Measurements from ENCODE around the gene MPDU1.
A peak's percentile ranks its signal among the peaks of the same experiment; 100 is the strongest.
"Not testable (repeated sequence)": the region's sequence is repeated elsewhere in the genome, so short reads cannot be mapped to it uniquely, and the experiment has no call there.

Gene MPDU1

DNA sequence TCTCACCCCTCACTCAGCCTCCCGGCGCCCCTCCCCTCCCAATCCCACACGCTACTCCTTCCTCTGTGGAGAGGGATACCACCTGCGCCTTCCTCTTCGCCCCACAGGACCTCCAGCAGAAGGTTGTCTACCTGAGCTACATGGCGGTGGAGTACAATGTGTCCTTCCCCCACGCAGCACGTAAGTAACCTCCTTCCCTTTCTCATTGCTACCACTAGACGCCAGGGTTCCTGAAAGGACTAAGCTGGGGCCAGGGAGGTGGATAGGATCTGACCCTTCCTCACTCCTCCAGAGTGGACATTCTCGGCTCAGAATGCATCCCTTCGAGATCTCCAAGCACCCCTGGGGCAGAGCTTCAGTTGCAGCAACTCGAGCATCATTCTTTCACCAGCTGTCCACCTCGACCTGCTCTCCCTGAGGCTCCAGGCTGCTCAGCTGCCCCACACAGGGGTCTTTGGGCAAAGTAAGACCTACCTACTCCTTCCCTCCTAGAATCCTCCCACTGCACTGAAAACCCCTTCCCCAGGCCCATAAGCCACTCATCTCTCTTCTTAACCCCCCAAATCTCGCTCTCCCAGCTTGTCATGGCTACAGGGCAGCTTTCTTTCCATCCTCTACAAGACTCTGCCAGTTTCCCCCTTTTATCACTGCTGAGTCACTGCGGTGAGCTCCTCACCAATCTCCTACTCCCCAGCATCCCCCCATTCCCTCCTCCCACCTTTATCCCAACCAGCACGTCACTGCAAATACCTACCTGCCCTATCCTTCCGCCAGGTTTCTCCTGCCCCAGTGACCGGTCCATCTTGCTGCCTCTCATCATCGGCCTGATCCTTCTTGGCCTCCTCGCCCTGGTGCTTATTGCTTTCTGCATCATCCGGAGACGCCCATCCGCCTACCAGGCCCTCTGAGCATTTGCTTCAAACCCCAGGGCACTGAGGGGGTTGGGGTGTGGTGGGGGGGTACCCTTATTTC, 2.8 kb upstream of the MPDU1 start:
- peak in 1 of 2 donors; percentile 8 for DNase-seq

DNA sequence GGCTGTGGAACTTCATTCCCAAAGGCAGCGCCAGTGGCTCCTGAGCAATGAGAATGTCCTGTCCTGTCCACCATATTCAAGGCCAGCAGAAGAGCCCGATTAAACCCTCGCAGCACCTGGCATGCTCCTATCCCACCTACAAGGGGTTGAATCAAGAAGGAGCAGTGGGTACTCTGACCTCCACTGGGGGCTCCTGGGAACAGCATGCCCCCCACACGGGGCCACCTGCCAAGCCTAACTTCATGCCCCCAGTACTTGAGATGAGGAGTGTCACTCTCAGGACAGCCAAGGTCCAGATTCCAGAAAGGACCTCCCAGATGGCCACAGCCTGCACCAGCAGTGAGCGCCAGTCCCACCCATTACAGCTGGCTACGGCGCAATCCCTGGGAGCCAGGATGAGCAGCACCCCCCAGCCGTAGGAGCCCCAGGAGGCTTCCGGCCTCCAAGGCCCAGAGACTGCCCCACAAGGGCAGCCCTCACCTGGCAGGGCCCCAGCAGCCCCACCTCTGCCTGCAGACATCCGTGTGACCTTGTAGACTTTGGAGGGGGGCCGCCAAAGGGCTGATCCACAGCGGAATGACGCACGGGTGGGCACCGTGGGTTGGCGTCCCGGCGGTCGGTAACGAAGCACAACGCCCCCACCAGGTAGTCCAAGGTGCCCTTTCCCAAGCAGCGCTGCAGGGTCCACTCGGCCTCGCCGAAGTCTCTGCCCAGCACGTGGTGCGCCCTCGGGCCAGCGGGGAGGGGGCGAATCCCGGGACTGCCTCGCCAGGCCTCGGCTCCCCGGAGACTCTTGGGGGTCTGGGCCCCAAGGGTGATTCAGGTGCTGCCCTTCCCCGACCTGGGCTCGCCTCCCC, 1.0 kb upstream of the MPDU1 start:
- DNase-seq, result no peak

DNA sequence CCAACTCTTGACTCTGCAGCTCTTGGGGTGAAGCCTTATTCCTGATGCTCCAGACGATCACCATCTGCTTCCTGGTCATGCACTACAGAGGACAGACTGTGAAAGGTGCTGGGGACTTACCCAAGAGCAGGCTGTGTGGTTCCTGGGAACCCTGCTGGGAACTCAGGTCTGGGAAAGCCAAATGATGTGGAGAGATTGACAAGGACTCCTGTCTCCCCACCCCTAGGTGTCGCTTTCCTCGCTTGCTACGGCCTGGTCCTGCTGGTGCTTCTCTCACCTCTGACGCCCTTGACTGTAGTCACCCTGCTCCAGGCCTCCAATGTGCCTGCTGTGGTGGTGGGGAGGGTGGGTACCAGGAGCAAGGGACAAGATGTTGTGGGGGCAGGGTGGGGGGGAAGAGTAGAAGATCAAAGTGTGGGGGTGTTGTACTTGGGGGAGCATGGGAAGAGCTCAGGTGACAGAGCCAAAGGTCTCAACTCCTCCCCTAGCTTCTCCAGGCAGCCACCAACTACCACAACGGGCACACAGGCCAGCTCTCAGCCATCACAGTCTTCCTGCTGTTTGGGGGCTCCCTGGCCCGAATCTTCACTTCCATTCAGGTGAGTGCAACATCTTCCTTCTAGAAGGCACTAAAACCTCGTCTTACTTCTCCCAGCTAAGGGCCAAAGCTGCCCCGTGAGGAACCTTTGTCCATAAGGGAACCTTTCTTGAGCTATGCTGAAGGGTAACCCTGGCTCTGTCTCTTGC, 3.2 kb downstream of the MPDU1 start:
- no peak for DNase-seq

DNA sequence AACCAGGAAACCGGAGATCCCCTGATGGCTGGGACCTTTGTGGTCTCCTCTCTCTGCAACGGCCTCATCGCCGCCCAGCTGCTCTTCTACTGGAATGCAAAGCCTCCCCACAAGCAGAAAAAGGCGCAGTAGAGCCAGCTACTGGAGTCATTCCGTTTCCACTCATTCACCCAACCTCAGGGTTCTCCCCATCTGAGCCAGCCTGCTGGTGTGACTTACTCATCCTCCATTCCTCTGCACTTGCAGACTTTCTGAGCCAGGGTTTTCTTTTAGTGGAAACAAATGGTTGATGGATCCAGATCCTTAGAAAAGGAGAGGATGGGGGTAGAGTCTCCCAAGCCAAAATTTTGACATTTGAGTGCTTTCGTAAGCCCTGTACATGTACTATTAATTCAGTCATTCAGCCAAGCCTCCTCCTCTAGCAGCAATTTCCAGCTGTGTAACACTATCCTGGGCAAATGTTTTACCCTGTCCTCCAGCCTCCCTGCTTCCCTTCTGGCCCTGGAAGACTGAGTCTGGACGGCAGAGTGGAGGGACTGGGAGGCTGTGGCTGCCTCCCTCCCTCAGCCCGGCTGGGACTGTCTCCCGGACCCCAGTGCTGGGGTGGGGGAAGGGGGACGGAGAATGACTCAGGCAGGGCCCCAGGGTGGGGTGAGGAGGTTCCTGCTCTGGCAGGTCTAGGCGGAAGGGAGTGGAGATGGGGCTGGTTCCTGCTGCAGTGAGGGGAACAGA, 3.9 kb downstream of the MPDU1 start:
- DNase-seq, result peak in 1 of 2 donors; percentile 32

DNA sequence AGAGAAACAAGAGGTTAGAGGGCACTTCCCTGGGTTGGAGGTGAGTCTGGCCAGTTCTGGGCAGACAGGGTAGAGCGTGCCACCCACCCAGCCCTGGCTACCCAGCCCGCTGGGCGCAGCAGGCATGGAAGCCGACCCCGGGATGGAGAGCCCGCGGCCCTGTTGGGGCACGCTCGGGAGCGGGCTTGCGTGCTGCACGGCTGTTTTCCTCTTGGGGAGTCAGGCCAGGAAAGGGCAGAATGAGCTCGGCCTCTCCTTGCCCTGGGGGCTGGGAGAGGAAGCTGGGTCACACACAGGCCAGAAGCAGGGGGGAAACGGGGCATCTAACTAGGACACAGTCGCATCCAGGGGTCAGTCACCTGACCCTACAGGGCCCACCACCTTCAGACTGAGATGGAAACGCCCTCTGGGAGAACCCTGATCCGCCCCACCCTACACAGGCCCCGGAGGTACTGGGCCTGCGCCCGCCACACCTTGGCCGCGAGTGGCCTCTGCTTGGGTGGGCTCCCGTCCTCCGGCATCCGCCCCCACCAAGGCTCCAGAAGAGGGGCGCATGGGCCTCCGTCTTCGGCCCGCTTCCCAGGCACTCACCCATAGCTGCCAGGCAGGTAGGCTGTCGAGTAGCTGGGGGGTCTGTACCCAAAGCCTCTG, 5.0 kb downstream of the MPDU1 start:
- no peak for DNase-seq

DNA sequence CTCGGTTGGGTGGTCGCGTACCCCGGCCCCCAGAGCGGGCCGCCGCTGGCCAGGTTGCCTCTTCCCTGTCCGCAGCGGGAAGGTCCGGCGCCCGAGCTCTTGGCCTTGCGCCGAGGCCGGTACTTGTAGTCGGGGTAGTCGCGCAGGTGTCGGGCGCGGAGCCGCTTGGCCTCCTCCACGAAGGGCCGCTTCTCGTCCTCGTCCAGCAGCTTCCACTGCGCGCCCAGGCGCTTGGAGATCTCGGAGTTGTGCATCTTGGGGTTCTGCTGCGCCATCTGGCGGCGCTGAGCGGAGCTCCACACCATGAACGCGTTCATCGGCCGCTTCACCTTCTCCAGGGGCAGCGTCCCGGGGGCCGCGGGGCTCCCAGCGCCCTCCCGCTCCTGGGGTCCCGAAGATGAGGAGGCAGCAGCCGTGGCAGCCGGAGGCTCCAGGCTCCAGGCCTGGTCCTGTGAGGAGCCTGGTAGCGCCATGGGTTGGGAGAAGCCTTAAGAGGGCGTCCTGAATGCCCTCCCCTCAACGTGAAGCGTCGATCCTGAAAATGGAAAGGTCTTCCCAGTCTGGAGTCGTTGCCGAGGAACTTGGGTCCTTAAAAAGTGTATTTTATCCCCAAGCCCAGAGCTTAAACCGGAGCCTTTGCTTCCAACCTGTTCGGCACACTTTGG, 5.7 kb downstream of the MPDU1 start:
- DNase-seq, result peak; percentile 41 to 56

DNA sequence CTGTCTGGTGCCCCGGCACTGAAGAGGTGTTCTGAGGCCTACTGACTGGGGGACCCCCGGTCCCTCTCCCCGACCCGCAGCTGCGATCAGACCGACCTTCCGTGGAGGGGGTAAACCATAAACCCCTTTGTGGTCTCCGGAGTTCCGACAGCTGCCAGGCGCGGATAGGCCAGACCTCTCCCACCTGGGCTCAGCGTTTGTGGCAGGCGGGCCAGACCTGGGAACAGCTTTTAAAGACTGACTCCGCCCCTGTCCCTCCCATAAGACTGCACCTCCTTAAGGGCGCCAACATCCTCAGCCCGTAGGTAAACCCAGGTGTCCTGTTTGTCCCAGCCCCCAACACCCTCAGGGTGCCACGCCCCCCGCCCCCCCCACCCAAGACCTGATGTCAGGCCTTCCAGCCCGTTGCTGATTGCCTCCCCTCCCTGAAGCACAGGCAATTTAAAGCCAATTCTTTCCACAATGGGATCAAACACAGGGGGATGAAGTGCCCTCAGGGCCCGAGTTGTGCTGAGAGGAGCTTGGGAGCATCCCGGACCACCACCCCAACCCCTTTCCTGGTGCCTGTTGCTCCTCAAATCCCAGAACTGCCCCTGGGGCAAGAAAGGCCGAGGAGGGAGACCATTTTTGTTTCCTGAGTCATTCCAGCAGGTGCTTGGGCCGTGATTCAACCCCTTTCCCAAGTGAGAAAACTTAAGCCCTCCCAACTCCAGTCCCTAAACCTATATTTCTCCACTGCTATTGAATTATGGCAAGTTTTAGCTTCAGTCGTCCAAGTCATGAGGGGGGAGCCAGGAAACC, 6.4 kb downstream of the MPDU1 start, which contains the start of gene SOX15:
Gene SOX15, minus strand, starts transcription at position 204 of the 801 bp plus-strand sequence. CDS start 418 bp downstream, outside the sequence.
- no peak for DNase-seq

DNA sequence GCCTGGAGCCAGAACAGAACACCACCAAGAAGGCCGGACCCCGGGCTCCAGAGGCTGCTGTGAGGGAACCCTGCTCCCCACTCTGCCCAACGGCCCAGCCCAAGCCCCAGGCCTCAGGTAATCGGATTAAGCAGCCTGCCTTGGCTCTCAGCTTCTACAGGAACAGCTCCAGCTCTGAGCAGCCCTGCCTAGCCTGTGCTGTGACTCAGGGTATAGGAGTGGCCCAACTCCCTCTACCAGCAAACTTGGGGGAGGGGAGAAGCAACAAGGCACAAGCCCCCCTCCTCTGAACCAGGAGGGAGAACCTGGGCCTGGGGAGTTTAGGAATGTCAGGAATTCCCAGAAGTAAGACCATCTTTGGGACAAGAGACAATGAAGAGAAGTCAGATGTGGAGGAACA, 7.1 kb downstream of the MPDU1 start:
- DNase-seq, result no peak

DNA sequence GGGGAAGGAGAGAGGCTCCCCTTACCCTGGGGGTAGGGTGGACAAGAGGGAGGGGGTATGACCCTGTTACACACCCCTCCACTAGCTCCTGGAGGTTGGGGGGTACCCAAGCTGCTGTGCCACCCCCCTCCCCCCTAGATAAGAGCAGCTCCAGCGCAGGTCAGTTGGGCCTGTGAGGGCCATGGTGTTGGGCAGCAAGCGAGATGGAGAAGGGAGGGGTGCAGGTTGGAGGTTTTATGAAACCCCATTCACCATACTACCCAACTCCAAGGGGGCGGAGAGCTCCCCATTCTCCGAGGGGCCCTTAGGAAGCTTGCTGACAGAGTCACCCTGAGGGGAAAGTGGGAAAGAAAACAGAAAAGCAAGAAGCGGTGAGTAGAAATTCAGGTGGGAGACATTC, 7.9 kb downstream of the MPDU1 start:
- no peak for DNase-seq

DNA sequence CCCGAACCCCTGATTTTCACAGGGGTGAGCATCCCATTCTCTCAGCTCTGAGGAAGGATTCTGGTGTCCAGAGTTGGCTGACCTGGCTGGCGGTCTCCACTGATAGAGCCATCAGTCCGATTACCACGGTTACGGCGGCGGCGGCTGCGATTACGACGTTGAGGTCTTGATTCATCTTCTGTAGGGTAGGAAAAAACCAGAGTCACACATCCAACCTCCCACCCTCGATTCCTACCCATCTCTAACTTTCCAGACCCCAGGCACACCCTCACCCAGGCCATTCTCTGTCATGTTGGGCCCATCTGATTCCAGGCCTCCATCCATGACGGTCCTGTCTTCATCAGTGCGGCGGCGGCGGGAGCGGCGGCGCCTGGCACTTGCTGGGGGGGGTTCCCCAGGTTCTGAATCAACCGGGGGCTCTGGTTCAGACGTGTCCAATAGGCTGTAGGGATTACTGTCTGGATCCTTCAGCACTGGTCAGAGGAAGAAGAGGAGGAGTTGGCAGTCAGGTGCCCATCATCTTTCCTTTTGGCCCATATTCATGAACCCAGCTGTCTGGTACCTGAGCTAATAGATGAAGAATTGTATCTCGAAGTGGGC, 8.9 kb downstream of the MPDU1 start:
- DNase-seq, result no peak

DNA sequence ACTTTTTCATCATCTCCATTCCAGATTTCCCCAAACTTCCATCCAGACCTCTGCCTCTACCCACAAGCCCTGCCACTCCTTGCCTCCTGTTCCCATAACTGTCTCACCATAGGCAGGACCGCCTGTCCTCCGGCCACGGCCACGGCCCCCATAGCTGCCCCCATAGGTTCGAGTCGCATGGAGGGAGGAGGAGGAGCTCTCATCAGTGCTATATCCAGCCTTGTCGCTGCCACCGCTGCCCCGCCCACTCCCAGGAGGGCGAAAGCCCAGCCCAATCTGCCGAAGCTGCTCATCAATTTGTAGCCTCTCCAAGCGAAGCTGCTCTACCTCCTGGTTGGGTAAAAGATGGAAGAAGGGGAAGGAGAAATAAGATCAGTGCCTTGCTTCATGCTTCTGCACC, 9.6 kb downstream of the MPDU1 start:
- no peak for DNase-seq

DNA sequence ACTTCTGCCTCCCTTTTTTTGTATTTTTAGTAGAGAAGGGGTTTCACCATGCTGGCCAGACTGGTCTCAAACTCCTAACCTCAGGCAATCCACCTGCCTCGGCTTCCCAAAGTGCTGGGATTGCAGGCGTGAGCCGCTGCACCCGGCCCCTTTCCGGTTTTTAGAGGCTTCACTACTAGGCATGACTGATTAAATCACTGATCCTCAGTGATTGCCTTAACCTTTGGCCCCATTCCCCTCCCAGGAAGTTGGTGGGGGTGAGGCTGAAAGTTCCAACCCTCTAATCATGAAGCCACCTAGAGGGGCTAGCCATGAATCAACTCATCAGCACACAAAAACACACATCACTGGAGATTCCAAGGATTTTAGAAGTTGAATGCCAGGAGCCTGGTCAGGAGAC, 13.9 kb downstream of the MPDU1 start:
- DNase-seq, result not testable (repeated sequence)

DNA sequence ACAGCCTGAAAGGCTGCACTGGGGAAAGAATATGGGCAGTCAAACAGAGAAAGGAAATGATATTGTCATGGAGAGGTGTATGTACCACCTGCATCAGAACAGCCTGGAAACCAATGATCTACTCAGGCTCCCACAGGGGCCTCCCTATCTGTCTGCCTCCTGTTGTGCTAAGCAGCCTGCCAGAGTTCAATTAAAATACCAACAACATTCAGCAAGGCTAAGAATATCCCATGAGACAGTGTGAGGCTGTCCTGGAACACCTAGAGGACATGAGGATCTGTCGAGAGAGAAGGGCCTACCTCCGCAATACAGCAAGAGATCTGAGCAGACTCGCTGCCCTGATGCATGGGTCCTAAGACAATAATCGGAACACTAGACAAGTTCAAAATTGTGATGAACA, 22.6 kb downstream of the MPDU1 start:
- DNase-seq, result no peak

DNA sequence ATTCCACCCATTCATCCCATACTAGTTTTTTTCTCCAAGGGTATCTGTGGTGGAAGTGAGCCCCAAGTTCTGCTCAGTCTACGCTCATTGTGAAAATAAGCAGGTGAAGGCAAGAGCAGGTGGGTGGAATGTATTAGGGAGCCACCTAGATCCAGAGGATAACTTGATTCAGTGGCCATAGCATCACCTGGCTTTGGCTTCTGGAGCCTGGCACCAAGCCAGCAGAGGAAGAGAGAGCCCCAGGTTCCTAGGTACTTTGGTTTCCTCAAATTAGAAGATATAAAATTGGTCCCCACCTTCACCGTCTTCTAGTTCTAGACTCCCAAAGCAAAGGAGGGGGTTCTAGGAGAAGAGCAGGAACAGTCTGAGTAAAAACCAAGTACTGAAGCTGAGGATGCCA, 27.0 kb downstream of the MPDU1 start:
- no peak for DNase-seq

DNA sequence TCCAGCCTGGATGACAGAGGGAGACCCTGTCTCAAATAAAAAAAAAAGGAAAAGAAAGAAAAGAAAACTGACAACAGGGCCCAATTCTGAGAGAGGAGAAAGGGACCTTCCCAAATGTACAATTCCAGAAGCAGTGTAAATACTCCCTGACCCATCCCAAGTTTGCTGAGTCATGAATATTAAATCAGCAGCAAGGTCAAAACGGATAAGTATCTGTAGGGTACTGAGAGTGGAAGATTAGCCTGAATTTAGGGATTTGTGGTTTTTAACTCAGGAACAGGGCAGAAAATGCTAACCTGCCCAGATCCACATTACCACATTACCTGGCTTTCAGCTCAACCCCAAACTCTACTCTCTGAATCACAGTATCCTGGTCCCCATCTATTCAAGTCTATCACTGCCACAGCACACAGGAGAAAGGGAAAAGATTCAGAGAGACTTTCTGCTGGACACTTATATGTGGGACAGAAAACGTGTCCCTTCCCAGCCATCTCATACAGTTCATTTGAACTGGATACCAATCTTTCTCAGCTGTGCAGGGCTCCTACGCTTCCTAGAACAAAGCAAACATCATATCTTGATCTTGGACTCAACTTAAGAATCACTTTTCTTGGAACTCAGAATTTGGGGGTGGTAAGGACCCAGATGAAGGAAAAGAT, 28.1 kb downstream of the MPDU1 start:
- no peak for DNase-seq

DNA sequence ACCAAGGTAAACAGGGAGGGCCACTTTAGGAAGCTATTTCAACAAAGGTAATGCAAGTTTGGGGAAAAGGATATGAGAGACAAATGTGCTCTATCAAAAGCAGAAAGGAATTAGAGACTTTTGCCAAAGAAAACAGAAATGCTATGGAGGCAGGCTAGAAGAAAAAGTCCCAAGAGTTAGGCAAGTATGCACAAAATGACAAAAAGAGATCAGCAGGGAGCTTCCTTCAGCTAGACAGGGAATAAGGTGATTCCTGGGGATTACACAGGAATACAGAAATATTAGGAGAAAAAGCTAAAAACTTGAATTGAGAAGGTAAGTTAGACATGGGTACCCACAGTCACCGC, 28.6 kb downstream of the MPDU1 start:
- DNase-seq, result no peak

DNA sequence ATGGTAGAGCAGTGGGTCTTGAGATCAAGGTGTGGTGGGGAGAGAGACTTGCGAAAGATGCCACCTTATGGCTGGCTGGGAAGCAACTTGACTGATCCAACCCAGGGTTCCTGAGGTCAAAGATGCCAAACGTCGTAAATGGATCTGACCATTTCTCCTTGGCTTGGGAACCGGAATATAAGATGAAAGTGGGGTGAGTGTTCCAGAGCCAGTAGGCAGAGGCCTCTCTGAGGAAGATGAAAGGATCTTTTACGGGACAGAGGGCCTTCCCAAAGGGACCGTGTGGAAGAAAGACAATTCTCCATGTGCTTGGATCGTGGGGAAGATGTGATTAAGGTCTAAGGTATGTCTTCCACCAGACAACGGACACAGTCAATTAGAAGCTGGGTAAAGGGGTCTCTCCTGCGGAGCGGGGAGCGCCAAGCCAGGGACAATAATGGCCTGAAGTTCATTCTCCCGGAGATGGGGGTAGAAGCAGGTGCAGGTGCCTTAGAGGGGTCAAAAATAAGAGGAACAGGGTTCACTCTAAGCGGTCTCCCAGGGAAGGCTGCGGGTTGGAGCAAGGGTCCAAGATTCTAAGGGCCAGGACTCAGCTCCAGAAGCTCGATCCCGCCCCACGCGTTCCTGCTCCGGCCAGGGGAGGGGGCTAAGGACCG, 30.2 kb downstream of the MPDU1 start:
- DNase-seq, result no peak

DNA sequence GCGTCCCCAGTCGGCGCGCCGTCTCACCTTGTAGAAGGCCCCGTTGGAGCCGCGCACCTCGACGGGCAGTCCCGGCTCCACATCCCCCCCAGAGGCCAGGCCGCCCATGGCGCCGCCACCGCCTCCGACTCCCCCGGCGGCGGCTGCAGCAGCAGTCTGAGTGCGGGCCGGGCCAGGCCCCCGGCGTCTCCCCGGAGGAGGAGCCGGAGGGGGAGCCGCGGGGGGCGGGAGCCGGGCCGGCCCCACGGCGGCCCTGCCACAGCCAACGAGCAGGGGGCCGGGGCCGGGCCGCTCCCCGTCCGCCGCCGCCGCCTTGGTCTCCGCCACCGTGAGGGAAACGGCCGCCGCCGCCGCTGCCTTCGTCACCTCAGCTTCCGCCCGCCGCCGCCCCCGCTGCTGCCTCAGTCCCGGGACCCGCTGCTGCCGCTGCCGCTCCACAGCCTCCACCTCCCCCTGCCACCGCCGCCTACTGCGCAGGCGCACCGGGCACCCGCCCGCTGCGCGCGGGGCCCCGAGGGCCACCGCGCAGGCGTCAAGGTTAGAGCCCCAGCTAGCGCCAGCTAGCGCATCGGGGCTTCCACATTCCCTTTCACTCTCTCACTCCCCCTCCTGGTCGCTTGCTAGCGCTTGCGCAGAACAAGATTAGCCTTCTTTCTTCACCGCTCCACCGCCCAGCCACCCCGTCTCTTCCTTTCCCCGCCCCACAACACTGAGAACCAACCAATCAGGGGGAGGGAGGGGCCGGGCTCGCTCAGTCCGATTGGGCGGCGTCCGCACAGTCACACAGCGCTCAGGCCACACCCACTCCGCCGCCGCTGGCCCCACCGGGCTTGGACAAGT, 31.0 kb downstream of the MPDU1 start, which contains the start of gene FXR2:
Gene FXR2, minus strand, starts transcription at position 473 of the 840 bp plus-strand sequence. Its CDS starts 365 bp downstream, at position 108.
- peak; percentile 98 to 100 for DNase-seq
